HG03378 (cell line): ENCODE results near the gene EPHB3.

Source experiments
- ATAC-seq: cut with Tn5 transposase; IDR thresholded peaks from one replicate; pipeline ENCODE4 v1.9.1; 2021; ENCODE audit warnings: mild to moderate bottlenecking, moderate library complexity; ENCODE audit not compliant: unreplicated experiment

Gene EPHB3

GRCh38 chr3:184543256-184543655 lies 18.3 kb upstream of the EPHB3 start:
- no peak for ATAC-seq

- no peak for ATAC-seq
Observed at GRCh38 chr3:184543843-184544512, 17.6 kb upstream of the EPHB3 start.

- no peak for ATAC-seq
Observed at GRCh38 chr3:184544513-184544861, 17.1 kb upstream of the EPHB3 start.

GRCh38 chr3:184545769-184546168 lies 15.8 kb upstream of the EPHB3 start:
- no peak for ATAC-seq

- no peak for ATAC-seq
Observed at GRCh38 chr3:184546252-184546651, 15.3 kb upstream of the EPHB3 start.

GRCh38 chr3:184549796-184550577 lies 11.6 kb upstream of the EPHB3 start:
- ATAC-seq: no peak

GRCh38 chr3:184551103-184551502 lies 10.5 kb upstream of the EPHB3 start:
- ATAC-seq: no peak

GRCh38 chr3:184551614-184552256 lies 9.8 kb upstream of the EPHB3 start:
- ATAC-seq: no peak

- no peak for ATAC-seq
Observed at GRCh38 chr3:184552296-184552695, 9.3 kb upstream of the EPHB3 start.

- ATAC-seq: no peak
Observed at GRCh38 chr3:184552863-184553262, 8.7 kb upstream of the EPHB3 start.

GRCh38 chr3:184553385-184553784 lies 8.2 kb upstream of the EPHB3 start:
- ATAC-seq: no peak

GRCh38 chr3:184554461-184554860 lies 7.1 kb upstream of the EPHB3 start:
- no peak for ATAC-seq

- no peak for ATAC-seq
Observed at GRCh38 chr3:184556582-184557347, 4.8 kb upstream of the EPHB3 start.

GRCh38 chr3:184557348-184557950 lies 4.1 kb upstream of the EPHB3 start:
- no peak for ATAC-seq

- no peak for ATAC-seq
Observed at GRCh38 chr3:184558726-184559125, 2.9 kb upstream of the EPHB3 start.

GRCh38 chr3:184559336-184559735 lies 2.2 kb upstream of the EPHB3 start:
- no peak for ATAC-seq

- no peak for ATAC-seq
Observed at GRCh38 chr3:184560531-184560930, 1.1 kb upstream of the EPHB3 start.

- ATAC-seq: no peak
Observed at GRCh38 chr3:184561913-184562877, 610 bp downstream of the EPHB3 start.

GRCh38 chr3:184562878-184563560 lies 1.4 kb downstream of the EPHB3 start:
- no peak for ATAC-seq
